Liver (tissue), 3 donors: ENCODE results near the gene LRRC7.

ENCODE experiments used
- CTCF ChIP-seq: fragments of 150-350 bp; IDR thresholded peaks from 2 replicates; pipeline ENCODE4 v1.5.1; 2017; ENCODE audit warnings: improper control_type of control experiment, low read depth, low read length; ENCODE audit not compliant: missing input control
- GABPA ChIP-seq, 2 donors: IDR thresholded peaks in 1 of 2; conservative IDR thresholded peaks in 1 of 2; 2 replicates each; pipeline ENCODE4 v1.6.1; 2016; ENCODE audit warnings: antibody characterized with exemption in 2 of 2, mild to moderate bottlenecking in 1 of 2, moderate library complexity in 1 of 2
- HNF4G ChIP-seq: IDR thresholded peaks from 2 replicates; pipeline ENCODE4 v1.6.1; 2016; ENCODE audit warnings: antibody characterized with exemption
- JUND ChIP-seq, 2 donors: IDR thresholded peaks; 2 replicates each; pipeline ENCODE4 v1.6.1; 2016; ENCODE audit warnings: antibody characterized with exemption in 2 of 2
- RAD21 ChIP-seq, 2 donors: IDR thresholded peaks; 2 replicates each; pipeline ENCODE4 v1.6.1; 2016; ENCODE audit warnings: antibody characterized with exemption in 2 of 2, mild to moderate bottlenecking in 2 of 2
- SP1 ChIP-seq: IDR thresholded peaks from 2 replicates; pipeline ENCODE4 v1.6.1; 2018; ENCODE audit warnings: antibody characterized with exemption, mild to moderate bottlenecking
- YY1 ChIP-seq: IDR thresholded peaks from 2 replicates; pipeline ENCODE4 v1.6.1; 2016; ENCODE audit warnings: antibody characterized with exemption, mild to moderate bottlenecking
- TF ChIP-seq, protein P1 (sequence below): IDR thresholded peaks from 2 replicates; pipeline ENCODE4 v1.6.1; 2016; ENCODE audit warnings: antibody characterized with exemption
- TF ChIP-seq, protein P2 (sequence below): IDR thresholded peaks from 2 replicates; pipeline ENCODE4 v1.6.1; 2016; ENCODE audit warnings: antibody characterized with exemption
- donor health status: healthy.
- donor health status: healthy.

GRCh38 chr1:69794831-69795230, 227.1 kb downstream of the LRRC7 start:
- TF ChIP-seq CTCF (no peak), GABPA (IDR thresholded peaks at IDR 0.05 in 1 of 2, conservative IDR thresholded peaks at IDR 0.05 in 1 of 2) (no peak), JUND (IDR thresholded peaks at IDR 0.05) (no peak), YY1 (no peak), RAD21 (IDR thresholded peaks at IDR 0.05) (no peak), SP1 (no peak), HNF4G (no peak)
- TF ChIP-seq, protein P1, sequence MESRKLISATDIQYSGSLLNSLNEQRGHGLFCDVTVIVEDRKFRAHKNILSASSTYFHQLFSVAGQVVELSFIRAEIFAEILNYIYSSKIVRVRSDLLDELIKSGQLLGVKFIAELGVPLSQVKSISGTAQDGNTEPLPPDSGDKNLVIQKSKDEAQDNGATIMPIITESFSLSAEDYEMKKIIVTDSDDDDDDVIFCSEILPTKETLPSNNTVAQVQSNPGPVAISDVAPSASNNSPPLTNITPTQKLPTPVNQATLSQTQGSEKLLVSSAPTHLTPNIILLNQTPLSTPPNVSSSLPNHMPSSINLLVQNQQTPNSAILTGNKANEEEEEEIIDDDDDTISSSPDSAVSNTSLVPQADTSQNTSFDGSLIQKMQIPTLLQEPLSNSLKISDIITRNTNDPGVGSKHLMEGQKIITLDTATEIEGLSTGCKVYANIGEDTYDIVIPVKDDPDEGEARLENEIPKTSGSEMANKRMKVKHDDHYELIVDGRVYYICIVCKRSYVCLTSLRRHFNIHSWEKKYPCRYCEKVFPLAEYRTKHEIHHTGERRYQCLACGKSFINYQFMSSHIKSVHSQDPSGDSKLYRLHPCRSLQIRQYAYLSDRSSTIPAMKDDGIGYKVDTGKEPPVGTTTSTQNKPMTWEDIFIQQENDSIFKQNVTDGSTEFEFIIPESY, result no peak
- TF ChIP-seq, protein P2, sequence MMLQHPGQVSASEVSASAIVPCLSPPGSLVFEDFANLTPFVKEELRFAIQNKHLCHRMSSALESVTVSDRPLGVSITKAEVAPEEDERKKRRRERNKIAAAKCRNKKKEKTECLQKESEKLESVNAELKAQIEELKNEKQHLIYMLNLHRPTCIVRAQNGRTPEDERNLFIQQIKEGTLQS, result no peak
